ENCODE measurements around the gene KLHL6. TPM values are rescaled to one million over a fixed set of nuclear protein-coding genes. Genes with fewer than 3 reads are reported as not detected.
A peak's percentile ranks its signal among the peaks of the same experiment; 100 is the strongest.
"Not testable (repeated sequence)": the region's sequence is repeated elsewhere in the genome, so short reads cannot be mapped to it uniquely, and the experiment has no call there.

Gene KLHL6
- total RNA-seq, 1 experiment from 2014 or later, result 41.1 TPM

DNA sequence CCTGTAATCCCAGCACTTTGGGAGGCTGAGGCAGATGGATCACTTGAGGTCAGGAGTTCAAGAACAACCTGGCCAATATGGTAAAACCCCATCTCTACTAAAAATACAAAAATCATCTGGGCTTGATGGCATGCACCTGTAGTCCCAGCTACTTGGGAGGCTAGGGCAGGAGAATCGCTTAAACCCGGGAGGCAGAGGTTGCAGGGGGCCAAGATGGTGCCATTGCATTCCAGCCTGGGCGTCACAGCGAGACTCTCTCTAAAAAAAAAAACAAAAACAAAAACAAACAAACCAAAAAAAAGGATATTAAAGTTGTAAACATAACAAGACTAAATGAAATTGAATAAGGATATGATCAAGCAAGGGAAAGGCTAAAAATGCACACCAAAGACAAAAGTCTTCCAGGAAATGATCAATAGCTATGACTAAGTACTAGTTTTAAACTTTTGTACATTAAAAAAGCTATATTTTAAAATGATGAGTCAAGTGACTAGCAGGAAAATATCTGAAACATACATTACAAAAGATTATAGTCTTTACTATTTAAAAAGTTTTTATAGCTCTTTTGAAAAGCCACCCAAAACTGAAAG lies 28.6 kb downstream of the KLHL6 start:
- Histone ChIP-seq H3K9me2 (replicated peaks; ENCODE audit: insufficient read depth, low read length) (no peaks in the 10 kb centered on the region), H3K79me2 (ENCODE audit: low read length) (peaks cover 12% of the 10 kb centered on the region; the same call in 1 of the 2 replicates), H3K27me3 (ENCODE audit: low read length) (no peaks in the 10 kb centered on the region), H3K9ac (ENCODE audit: low read length) (no peak overlapping the region), H2AFZ (ENCODE audit: low read length) (no peak overlapping the region), H3K36me3 (ENCODE audit: insufficient read depth, low read length) (peaks cover 8% of the 10 kb centered on the region; the same call in 1 of the 2 replicates), H4K20me1 (ENCODE audit: insufficient read depth, low read depth, low read length) (no peaks in the 10 kb centered on the region), H3K4me2 (ENCODE audit: low read depth, low read length, poor library complexity, severe bottlenecking) (no peak overlapping the region), H3K27ac (ENCODE audit: low read length) (no peak overlapping the region), H3K9me3 (ENCODE audit: low read length) (no peaks in the 10 kb centered on the region), H3K4me3 (ENCODE audit: low read length) (no peak overlapping the region), H3K4me1 (ENCODE audit: low read length) (no peaks in the 10 kb centered on the region)
- no peak for DNase-seq

- Histone ChIP-seq H3K36me3 (ENCODE audit: insufficient read depth, low read length) (peaks cover 8% of the 10 kb centered on the region; the same call in 1 of the 2 replicates), H3K79me2 (ENCODE audit: low read length) (peaks cover 3% of the 10 kb centered on the region; the same call in 1 of the 2 replicates), H3K4me2 (ENCODE audit: low read depth, low read length, poor library complexity, severe bottlenecking) (no peak overlapping the region), H3K9me3 (ENCODE audit: low read length) (no peaks in the 10 kb centered on the region), H3K27me3 (ENCODE audit: low read length) (no peaks in the 10 kb centered on the region), H3K9me2 (replicated peaks; ENCODE audit: insufficient read depth, low read length) (no peaks in the 10 kb centered on the region), H2AFZ (ENCODE audit: low read length) (no peak overlapping the region), H3K4me1 (ENCODE audit: low read length) (peaks cover under 1% of the 10 kb centered on the region; the same call in 1 of the 2 replicates), H3K9ac (ENCODE audit: low read length) (no peak overlapping the region), H4K20me1 (ENCODE audit: insufficient read depth, low read depth, low read length) (no peaks in the 10 kb centered on the region), H3K4me3 (ENCODE audit: low read length) (no peak overlapping the region), H3K27ac (ENCODE audit: low read length) (no peak overlapping the region)
- no peak for DNase-seq
These were observed 31.0 kb downstream of the KLHL6 start for GRCh38 chr3:183524476-183524875.

DNA sequence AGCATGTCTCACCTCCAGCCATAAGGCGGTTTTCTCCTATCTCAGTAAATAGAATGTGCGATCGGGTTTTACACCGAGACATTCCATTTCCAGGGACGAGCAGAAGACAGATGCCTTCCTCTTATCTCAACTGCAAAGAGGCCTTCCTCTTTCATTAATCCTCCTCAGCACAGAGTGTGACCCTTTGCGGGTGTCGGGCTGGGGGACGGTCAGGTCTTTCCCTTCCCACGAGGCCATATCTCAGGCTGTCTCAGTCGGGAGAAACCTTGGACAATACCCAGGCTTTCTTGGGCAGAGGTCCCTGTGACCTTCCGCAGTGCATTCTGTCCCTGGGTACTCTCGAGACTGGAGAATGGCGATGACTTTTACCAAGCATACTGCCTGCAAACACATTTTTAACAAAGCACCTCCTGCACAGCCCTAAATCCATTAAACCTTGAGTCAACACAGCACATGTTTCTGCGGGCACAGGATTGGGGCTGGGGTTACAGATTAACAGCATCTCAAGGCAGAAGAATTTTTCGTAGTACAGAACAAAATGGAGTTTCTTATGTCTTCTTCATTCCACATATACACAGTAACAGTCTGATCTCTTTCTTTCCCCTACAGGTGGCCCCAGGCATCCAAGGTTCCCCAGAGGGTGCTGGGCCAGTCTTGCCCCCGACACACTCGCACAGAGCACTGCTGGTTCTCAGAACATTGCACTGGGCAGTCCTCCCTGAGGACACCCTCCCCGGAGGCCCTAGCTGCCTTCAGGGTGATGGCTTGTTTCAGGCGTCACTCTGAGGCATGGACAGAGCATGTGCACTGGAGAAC lies 34.6 kb downstream of the KLHL6 start:
- peaks cover 30% of the 10 kb centered on the region for H3K4me1 ChIP-seq (ENCODE audit: low read length)
- not testable (repeated sequence) for H3K9ac ChIP-seq (ENCODE audit: low read length); H3K36me3 ChIP-seq (ENCODE audit: insufficient read depth, low read length)

DNA sequence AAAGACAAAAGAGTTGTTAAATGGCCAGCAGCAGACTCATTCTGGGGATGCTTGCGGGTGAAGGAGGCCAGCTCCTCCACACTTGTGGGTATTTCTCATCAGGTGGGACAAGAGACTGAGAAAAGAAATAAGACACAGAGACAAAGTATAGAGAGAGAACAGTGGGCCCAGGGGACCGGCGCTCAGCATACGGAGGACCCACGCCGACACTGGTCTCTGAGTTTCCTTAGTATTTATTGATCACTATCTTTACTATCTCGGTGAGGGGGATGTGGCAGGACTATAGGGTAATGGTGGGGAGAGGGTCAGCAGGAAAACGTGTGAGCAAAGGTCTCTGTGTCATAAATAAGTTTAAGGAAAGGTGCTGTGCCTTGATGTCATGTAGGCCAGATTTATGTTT lies 35.2 kb downstream of the KLHL6 start:
- not testable (repeated sequence) for H3K4me3 ChIP-seq (ENCODE audit: low read length); DNase-seq; H3K27me3 ChIP-seq (ENCODE audit: low read length); H3K36me3 ChIP-seq (ENCODE audit: insufficient read depth, low read length); H3K9ac ChIP-seq (ENCODE audit: low read length); H4K20me1 ChIP-seq (ENCODE audit: insufficient read depth, low read depth, low read length); H2AFZ ChIP-seq (ENCODE audit: low read length); H3K9me2 ChIP-seq (replicated peaks; ENCODE audit: insufficient read depth, low read length); H3K9me3 ChIP-seq (ENCODE audit: low read length); H3K79me2 ChIP-seq (ENCODE audit: low read length); H3K27ac ChIP-seq (ENCODE audit: low read length); H3K4me2 ChIP-seq (ENCODE audit: low read depth, low read length, poor library complexity, severe bottlenecking)
- peaks cover 35% of the 10 kb centered on the region for H3K4me1 ChIP-seq (ENCODE audit: low read length)

More for the DNA sequence above, 34.6 kb downstream of the KLHL6 start:
- H3K27me3 ChIP-seq (ENCODE audit: low read length); H3K79me2 ChIP-seq (ENCODE audit: low read length); H3K27ac ChIP-seq (ENCODE audit: low read length); H4K20me1 ChIP-seq (ENCODE audit: insufficient read depth, low read depth, low read length); H3K9me3 ChIP-seq (ENCODE audit: low read length); H3K4me3 ChIP-seq (ENCODE audit: low read length); H3K4me2 ChIP-seq (ENCODE audit: low read depth, low read length, poor library complexity, severe bottlenecking); H2AFZ ChIP-seq (ENCODE audit: low read length); H3K9me2 ChIP-seq (replicated peaks; ENCODE audit: insufficient read depth, low read length); DNase-seq: not testable (repeated sequence)

- H3K36me3 ChIP-seq (ENCODE audit: insufficient read depth, low read length), result no peaks in the 10 kb centered on the region
- H3K4me2 ChIP-seq (ENCODE audit: low read depth, low read length, poor library complexity, severe bottlenecking), result no peak overlapping the region
- no peak overlapping the region for H3K27ac ChIP-seq (ENCODE audit: low read length)
These were observed 35.6 kb downstream of the KLHL6 start for GRCh38 chr3:183519891-183520290.

DNA sequence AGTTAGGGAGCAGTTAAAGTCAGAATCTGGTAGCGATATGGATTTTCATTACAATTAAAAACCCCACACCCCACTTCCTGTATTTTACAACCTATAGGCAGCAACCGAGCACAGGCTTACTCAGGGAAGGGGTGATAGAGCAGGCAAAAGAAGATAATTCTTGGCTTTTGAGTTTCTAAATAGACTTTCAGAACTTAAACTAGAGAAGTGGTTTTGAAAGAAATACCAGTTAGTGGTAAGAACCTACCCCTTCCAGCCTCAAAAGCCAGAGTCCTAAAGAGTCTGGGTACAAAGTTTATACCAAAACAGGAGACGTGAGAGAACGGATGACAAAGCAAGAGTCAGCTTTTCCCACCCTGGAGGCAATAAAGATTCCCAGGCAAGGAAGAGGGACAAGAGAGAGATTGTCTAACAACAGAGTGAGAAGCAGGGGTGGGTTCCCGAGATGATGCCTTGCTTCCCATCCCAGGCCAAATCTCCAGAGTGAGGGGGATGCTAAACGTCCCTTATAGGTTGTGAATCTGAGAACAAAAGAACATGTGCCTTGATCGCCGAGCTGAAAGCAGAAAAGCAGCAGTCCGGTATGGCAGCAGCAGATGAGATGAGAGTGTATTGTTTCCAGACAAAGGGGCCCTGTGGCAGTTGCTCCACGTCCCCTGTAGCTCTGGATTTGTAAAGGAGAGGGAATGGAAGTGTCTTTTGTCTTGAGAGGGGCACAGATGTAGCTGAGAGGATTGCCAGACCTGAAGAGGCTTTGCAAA lies 36.8 kb downstream of the KLHL6 start:
- H3K27ac ChIP-seq (ENCODE audit: low read length), result peak overlapping the region; percentile 18
- no peak overlapping the region for H3K4me2 ChIP-seq (ENCODE audit: low read depth, low read length, poor library complexity, severe bottlenecking)
- no peak overlapping the region for H2AFZ ChIP-seq (ENCODE audit: low read length)

More at GRCh38 chr3:183519891-183520290, 35.6 kb downstream of the KLHL6 start:
- DNase-seq, result no peak
- no peaks in the 10 kb centered on the region for H3K27me3 ChIP-seq (ENCODE audit: low read length)
- no peaks in the 10 kb centered on the region for H3K9me2 ChIP-seq (replicated peaks; ENCODE audit: insufficient read depth, low read length)
- peaks cover 35% of the 10 kb centered on the region for H3K4me1 ChIP-seq (ENCODE audit: low read length)
- H3K79me2 ChIP-seq (ENCODE audit: low read length), result no peaks in the 10 kb centered on the region; the same call in 1 of the 2 replicates
- H4K20me1 ChIP-seq (ENCODE audit: insufficient read depth, low read depth, low read length), result no peaks in the 10 kb centered on the region
- H2AFZ ChIP-seq (ENCODE audit: low read length), result no peak overlapping the region
- H3K4me3 ChIP-seq (ENCODE audit: low read length), result no peak overlapping the region
- no peaks in the 10 kb centered on the region for H3K9me3 ChIP-seq (ENCODE audit: low read length)
- no peak overlapping the region for H3K9ac ChIP-seq (ENCODE audit: low read length)

GRCh38 chr3:183517607-183518006 lies 37.9 kb downstream of the KLHL6 start:
- Histone ChIP-seq H3K27ac (ENCODE audit: low read length) (peak overlapping the region; percentile 18; the same call in 1 of the 2 replicates), H3K9me2 (replicated peaks; ENCODE audit: insufficient read depth, low read length) (no peaks in the 10 kb centered on the region), H3K9me3 (ENCODE audit: low read length) (no peaks in the 10 kb centered on the region), H3K27me3 (ENCODE audit: low read length) (no peaks in the 10 kb centered on the region), H2AFZ (ENCODE audit: low read length) (no peak overlapping the region), H3K4me2 (ENCODE audit: low read depth, low read length, poor library complexity, severe bottlenecking) (no peak overlapping the region), H3K4me1 (ENCODE audit: low read length) (peaks cover 44% of the 10 kb centered on the region), H4K20me1 (ENCODE audit: insufficient read depth, low read depth, low read length) (no peaks in the 10 kb centered on the region), H3K79me2 (ENCODE audit: low read length) (no peaks in the 10 kb centered on the region; the same call in 1 of the 2 replicates), H3K9ac (ENCODE audit: low read length) (no peak overlapping the region), H3K36me3 (ENCODE audit: insufficient read depth, low read length) (no peaks in the 10 kb centered on the region), H3K4me3 (ENCODE audit: low read length) (no peak overlapping the region)
- DNase-seq, result no peak

More for the DNA sequence above, 36.8 kb downstream of the KLHL6 start:
- no peaks in the 10 kb centered on the region for H3K9me2 ChIP-seq (replicated peaks; ENCODE audit: insufficient read depth, low read length)
- H3K9me3 ChIP-seq (ENCODE audit: low read length), result no peaks in the 10 kb centered on the region
- H3K4me1 ChIP-seq (ENCODE audit: low read length), result peaks cover 35% of the 10 kb centered on the region
- no peak for DNase-seq
- no peaks in the 10 kb centered on the region for H4K20me1 ChIP-seq (ENCODE audit: insufficient read depth, low read depth, low read length)
- no peak overlapping the region for H3K4me3 ChIP-seq (ENCODE audit: low read length)
- no peak overlapping the region for H3K9ac ChIP-seq (ENCODE audit: low read length)
- no peaks in the 10 kb centered on the region; the same call in 1 of the 2 replicates for H3K79me2 ChIP-seq (ENCODE audit: low read length)
- no peaks in the 10 kb centered on the region for H3K36me3 ChIP-seq (ENCODE audit: insufficient read depth, low read length)
- H3K27me3 ChIP-seq (ENCODE audit: low read length), result no peaks in the 10 kb centered on the region

Data from Karpas-422 (cell line).